Neural cell (in vitro differentiated cells): ENCODE data around the gene ZNF182.
"Not testable (repeated sequence)": the region's sequence is repeated elsewhere in the genome, so short reads cannot be mapped to it uniquely, and the experiment has no call there.

Experiments used
- CTCF ChIP-seq: fragments of 450-650 bp; IDR thresholded peaks from 2 replicates; pipeline ENCODE4 v1.5.1; 2014; ENCODE audit warnings: antibody characterized with exemption, mild to moderate bottlenecking, moderate library complexity; ENCODE audit not compliant: poor library complexity, severe bottlenecking
- EP300 ChIP-seq: fragments of 450-650 bp; conservative IDR thresholded peaks from 2 replicates; pipeline ENCODE4 v1.6.1; 2014; ENCODE audit warnings: antibody characterized with exemption, mild to moderate bottlenecking, moderate library complexity; ENCODE audit not compliant: poor library complexity, severe bottlenecking
- EZH2 ChIP-seq: fragments of 200-600, 300-800 bp; shearing (Covaris generic), sonication (generic); IDR thresholded peaks from 2 replicates; pipeline ENCODE4 v1.6.1; 2014; ENCODE audit warnings: antibody characterized with exemption, low read length, borderline replicate concordance, mild to moderate bottlenecking; ENCODE audit not compliant: insufficient read depth, poor library complexity, severe bottlenecking
- MXI1 ChIP-seq: fragments of 450-650 bp; conservative IDR thresholded peaks from 2 replicates; pipeline ENCODE4 v1.6.1; 2014; ENCODE audit warnings: antibody characterized with exemption, mild to moderate bottlenecking; ENCODE audit not compliant: poor library complexity, severe bottlenecking
- POLR2AphosphoS5 ChIP-seq: IDR thresholded peaks from 2 replicates; pipeline ENCODE4 v1.6.1; 2012
- RAD21 ChIP-seq: fragments of 450-650 bp; conservative IDR thresholded peaks from 2 replicates; pipeline ENCODE4 v1.6.1; 2014; ENCODE audit warnings: antibody characterized with exemption, mild to moderate bottlenecking, moderate library complexity
- REST ChIP-seq: IDR thresholded peaks from 2 replicates; pipeline ENCODE4 v1.6.1; 2012; ENCODE audit warnings: borderline replicate concordance
- SMC3 ChIP-seq: fragments of 450-650 bp; conservative IDR thresholded peaks from 2 replicates; pipeline ENCODE4 v1.6.1; 2014; ENCODE audit warnings: antibody characterized with exemption, mild to moderate bottlenecking, moderate library complexity; ENCODE audit not compliant: poor library complexity
- TAF1 ChIP-seq: IDR thresholded peaks from 2 replicates; pipeline ENCODE4 v1.6.1; 2012; ENCODE audit warnings: low read depth

- not testable (repeated sequence) for TF ChIP-seq CTCF, RAD21, EP300, POLR2AphosphoS5, EZH2, TAF1, SMC3, REST, MXI1
Observed at GRCh38 chrX:48030641-48031173, 26.9 kb upstream of the ZNF182 start.
